ENCODE data around the gene RSBN1.

RSBN1 gene

GRCh38 chr1:113818578-113818977, 6.3 kb upstream of the RSBN1 start:
- DNase-seq (ENCODE audit: low read depth), result no peak
- no peak overlapping the region for H3K4me3 ChIP-seq (ENCODE audit: low read depth, low read length)

GRCh38 chr1:113813218-113813617, 942 bp upstream of the RSBN1 start:
- DNase-seq (ENCODE audit: low read depth), result no peak
- H3K4me3 ChIP-seq (ENCODE audit: low read depth, low read length), result no peak overlapping the region

GRCh38 chr1:113812661-113813135, 422 bp upstream of the RSBN1 start:
- H3K4me3 ChIP-seq (ENCODE audit: low read depth, low read length), result peak overlapping the region; percentile 92
- DNase-seq (ENCODE audit: low read depth), result no peak

- no peak for DNase-seq (ENCODE audit: low read depth)
- peak overlapping the region; percentile 92 for H3K4me3 ChIP-seq (ENCODE audit: low read depth, low read length)
These were observed 954 bp downstream of the RSBN1 start for GRCh38 chr1:113811156-113811887.

GRCh38 chr1:113809670-113810602, 2.3 kb downstream of the RSBN1 start:
- H3K4me3 ChIP-seq (ENCODE audit: low read depth, low read length), result peak overlapping the region; percentile 92
- no peak for DNase-seq (ENCODE audit: low read depth)

- H3K4me3 ChIP-seq (ENCODE audit: low read depth, low read length), result no peak overlapping the region
- no peak for DNase-seq (ENCODE audit: low read depth)
These were observed 3.7 kb downstream of the RSBN1 start for GRCh38 chr1:113808450-113809195.

- no peak overlapping the region for H3K4me3 ChIP-seq (ENCODE audit: low read depth, low read length)
- no peak for DNase-seq (ENCODE audit: low read depth)
These were observed 6.6 kb downstream of the RSBN1 start for GRCh38 chr1:113805639-113806038.

- H3K4me3 ChIP-seq (ENCODE audit: low read depth, low read length), result no peak overlapping the region
These were observed 7.1 kb downstream of the RSBN1 start for GRCh38 chr1:113805256-113805531.

GRCh38 chr1:113804421-113805255, 7.6 kb downstream of the RSBN1 start:
- DNase-seq (ENCODE audit: low read depth), result peak; percentile 34

More at GRCh38 chr1:113805256-113805531, 7.1 kb downstream of the RSBN1 start:
- DNase-seq (ENCODE audit: low read depth), result no peak

GRCh38 chr1:113802367-113803007, 9.8 kb downstream of the RSBN1 start:
- no peak for DNase-seq (ENCODE audit: low read depth)
- no peak overlapping the region for H3K4me3 ChIP-seq (ENCODE audit: low read depth, low read length)

More at GRCh38 chr1:113804421-113805255, 7.6 kb downstream of the RSBN1 start:
- no peak overlapping the region for H3K4me3 ChIP-seq (ENCODE audit: low read depth, low read length)

GRCh38 chr1:113800487-113800886, 11.8 kb downstream of the RSBN1 start:
- H3K4me3 ChIP-seq (ENCODE audit: low read depth, low read length), result no peak overlapping the region
- DNase-seq (ENCODE audit: low read depth), result no peak

GRCh38 chr1:113797472-113797871, 14.8 kb downstream of the RSBN1 start:
- H3K4me3 ChIP-seq (ENCODE audit: low read depth, low read length), result no peak overlapping the region
- no peak for DNase-seq (ENCODE audit: low read depth)

GRCh38 chr1:113793878-113794834, 18.1 kb downstream of the RSBN1 start:
- no peak overlapping the region for H3K4me3 ChIP-seq (ENCODE audit: low read depth, low read length)
- no peak for DNase-seq (ENCODE audit: low read depth)

- H3K4me3 ChIP-seq (ENCODE audit: low read depth, low read length), result no peak overlapping the region
- no peak for DNase-seq (ENCODE audit: low read depth)
These were observed 19.3 kb downstream of the RSBN1 start for GRCh38 chr1:113792986-113793385.

- DNase-seq (ENCODE audit: low read depth), result no peak
These were observed 19.8 kb downstream of the RSBN1 start for GRCh38 chr1:113792471-113792870.

GRCh38 chr1:113788802-113789201, 23.5 kb downstream of the RSBN1 start:
- H3K4me3 ChIP-seq (ENCODE audit: low read depth, low read length), result no peak overlapping the region
- DNase-seq (ENCODE audit: low read depth), result no peak

More at GRCh38 chr1:113792471-113792870, 19.8 kb downstream of the RSBN1 start:
- no peak overlapping the region for H3K4me3 ChIP-seq (ENCODE audit: low read depth, low read length)

GRCh38 chr1:113787663-113788062, 24.6 kb downstream of the RSBN1 start:
- no peak overlapping the region for H3K4me3 ChIP-seq (ENCODE audit: low read depth, low read length)
- no peak for DNase-seq (ENCODE audit: low read depth)
